Vagina (tissue), 2 donors: ENCODE results near the gene EID1.

ENCODE experiments used
- POLR2A ChIP-seq, 2 donors: fragments of 450-650 bp; IDR thresholded peaks; one replicate each; pipeline ENCODE4 v1.6.1; 2017; ENCODE audit warnings: antibody characterized with exemption in 2 of 2, mild to moderate bottlenecking in 2 of 2, moderate library complexity in 2 of 2
- POLR2AphosphoS5 ChIP-seq, 2 donors: sonication (generic); formaldehyde crosslinking; IDR thresholded peaks; one replicate each; pipeline ENCODE4 v1.9.0; 2017; ENCODE audit warnings: antibody characterized with exemption in 2 of 2, mild to moderate bottlenecking in 2 of 2, low read depth in 1 of 2; ENCODE audit not compliant: insufficient read depth in 1 of 2
- TF ChIP-seq, protein P1 (sequence below), 3 experiments: fragments of 450-650 bp in 2 of 3; fragments of 200-600 bp in 1 of 3; sonication (generic) in 1 of 3; IDR thresholded peaks; one replicate each; pipeline ENCODE4 v1.5.1; 2017 to 2019; ENCODE audit warnings: antibody characterized with exemption in 3 of 3, mild to moderate bottlenecking in 2 of 3, moderate library complexity in 2 of 3

- TF ChIP-seq, protein P1, sequence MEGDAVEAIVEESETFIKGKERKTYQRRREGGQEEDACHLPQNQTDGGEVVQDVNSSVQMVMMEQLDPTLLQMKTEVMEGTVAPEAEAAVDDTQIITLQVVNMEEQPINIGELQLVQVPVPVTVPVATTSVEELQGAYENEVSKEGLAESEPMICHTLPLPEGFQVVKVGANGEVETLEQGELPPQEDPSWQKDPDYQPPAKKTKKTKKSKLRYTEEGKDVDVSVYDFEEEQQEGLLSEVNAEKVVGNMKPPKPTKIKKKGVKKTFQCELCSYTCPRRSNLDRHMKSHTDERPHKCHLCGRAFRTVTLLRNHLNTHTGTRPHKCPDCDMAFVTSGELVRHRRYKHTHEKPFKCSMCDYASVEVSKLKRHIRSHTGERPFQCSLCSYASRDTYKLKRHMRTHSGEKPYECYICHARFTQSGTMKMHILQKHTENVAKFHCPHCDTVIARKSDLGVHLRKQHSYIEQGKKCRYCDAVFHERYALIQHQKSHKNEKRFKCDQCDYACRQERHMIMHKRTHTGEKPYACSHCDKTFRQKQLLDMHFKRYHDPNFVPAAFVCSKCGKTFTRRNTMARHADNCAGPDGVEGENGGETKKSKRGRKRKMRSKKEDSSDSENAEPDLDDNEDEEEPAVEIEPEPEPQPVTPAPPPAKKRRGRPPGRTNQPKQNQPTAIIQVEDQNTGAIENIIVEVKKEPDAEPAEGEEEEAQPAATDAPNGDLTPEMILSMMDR (IDR thresholded peaks at IDR 0.05) = no peak
- TF ChIP-seq POLR2A (IDR thresholded peaks at IDR 0.05) = no peak
- TF ChIP-seq POLR2AphosphoS5 (IDR thresholded peaks at IDR 0.05; ENCODE audit: insufficient read depth in 1 of 2, low read depth in 1 of 2) = no peak
Measured at GRCh38 chr15:48862705-48863104, 15.2 kb upstream of the EID1 start.
